Activated CD4-positive, CD25-positive, alpha-beta regulatory T cell treated with anti-CD3 and anti-CD28 coated beads, Interleukin-2, amount 50 U/mL, for 16 hours (primary cell): ENCODE measurements around the gene NAGS.
"Not testable (repeated sequence)": the region's sequence is repeated elsewhere in the genome, so short reads cannot be mapped to it uniquely, and the experiment has no call there.

Source experiments
- DNase-seq: peaks from one replicate; pipeline ENCODE4 v3.0.0-alpha.2; 2020; ENCODE audit warnings: low read depth, low spot score

NAGS gene, protein sequence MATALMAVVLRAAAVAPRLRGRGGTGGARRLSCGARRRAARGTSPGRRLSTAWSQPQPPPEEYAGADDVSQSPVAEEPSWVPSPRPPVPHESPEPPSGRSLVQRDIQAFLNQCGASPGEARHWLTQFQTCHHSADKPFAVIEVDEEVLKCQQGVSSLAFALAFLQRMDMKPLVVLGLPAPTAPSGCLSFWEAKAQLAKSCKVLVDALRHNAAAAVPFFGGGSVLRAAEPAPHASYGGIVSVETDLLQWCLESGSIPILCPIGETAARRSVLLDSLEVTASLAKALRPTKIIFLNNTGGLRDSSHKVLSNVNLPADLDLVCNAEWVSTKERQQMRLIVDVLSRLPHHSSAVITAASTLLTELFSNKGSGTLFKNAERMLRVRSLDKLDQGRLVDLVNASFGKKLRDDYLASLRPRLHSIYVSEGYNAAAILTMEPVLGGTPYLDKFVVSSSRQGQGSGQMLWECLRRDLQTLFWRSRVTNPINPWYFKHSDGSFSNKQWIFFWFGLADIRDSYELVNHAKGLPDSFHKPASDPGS

DNA sequence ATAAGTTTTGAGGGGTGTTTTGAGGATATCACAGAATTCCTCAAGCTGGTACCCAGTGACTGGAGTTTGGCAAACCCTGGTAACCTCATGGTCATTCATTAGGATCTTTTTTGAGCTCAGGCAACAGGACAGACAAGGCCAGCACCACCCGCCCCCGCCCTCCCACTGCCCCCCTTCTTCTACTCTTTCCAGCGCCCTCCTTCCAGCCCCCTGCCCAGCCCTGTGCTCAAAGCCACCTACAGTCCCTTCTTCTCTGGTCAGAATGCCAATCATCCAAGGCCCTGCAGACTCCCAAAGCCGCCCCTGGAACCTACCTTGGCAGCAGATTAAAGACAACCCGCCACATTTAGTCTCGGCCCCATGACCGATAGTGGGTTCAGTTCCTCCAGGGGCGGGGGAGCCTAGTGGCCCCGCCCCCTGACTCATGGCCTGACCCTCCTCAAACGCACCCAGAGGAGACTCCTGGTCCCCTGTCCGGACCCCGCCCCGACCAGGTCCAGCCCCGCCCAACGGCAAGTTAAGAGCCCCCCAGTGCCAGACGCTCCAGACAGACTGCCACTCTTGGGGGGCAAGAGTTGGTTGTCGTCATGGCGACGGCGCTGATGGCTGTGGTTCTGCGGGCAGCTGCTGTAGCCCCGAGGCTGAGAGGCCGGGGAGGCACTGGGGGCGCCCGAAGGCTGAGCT is at the start of gene NAGS:
TSS of gene NAGS (plus strand) at position 546 of the 684 bp plus-strand sequence. CDS start at position 588, 42 bp downstream.
- no peak for DNase-seq

DNA sequence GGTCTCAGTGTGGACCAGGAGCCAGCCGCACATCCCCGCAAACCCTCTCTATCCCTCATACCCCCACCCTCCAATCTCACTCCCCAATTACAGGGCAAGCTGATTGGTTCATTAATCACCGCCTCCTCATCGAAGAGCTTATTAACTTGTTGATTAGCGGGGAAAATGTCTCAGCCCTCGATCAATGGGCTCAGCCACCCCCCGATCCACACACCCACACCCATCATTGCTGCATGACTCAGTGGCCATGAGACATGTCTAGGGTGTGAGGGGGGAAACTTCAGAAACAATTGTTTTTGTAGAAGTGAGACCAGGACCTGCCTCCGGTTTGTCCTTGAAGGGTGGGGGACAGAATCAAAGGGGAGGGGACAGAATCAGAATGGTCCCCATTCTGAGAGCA is 48.2 kb upstream of the NAGS start:
- DNase-seq, result no peak

DNA sequence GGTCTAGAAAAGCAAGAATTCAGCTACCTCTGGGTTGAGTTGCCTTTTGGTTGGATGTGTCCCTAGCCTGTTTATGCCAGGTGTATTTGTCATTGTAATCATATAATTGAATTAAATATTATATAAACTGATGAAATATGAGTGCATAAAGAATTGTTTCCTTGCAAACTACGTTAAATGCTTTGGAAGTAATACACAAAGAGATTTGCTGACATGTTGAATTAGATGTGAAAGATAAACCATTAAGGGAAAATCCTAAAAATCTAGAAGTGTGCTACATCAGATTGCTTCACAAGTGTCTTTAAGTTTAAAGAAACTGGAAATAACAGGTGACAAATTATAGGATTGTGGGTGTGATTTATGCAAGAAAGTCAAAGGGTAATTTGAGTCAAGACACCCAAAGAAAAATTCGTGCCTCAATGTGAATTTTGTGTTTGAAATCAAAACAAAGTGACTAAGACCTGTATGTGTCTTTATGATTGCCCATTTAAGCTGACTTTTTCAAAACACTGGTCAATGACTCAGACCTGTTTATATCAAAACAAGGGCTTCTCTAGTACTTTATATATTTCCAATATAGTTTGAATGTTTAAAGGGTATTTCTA is 45.6 kb upstream of the NAGS start:
- DNase-seq, result no peak

DNA sequence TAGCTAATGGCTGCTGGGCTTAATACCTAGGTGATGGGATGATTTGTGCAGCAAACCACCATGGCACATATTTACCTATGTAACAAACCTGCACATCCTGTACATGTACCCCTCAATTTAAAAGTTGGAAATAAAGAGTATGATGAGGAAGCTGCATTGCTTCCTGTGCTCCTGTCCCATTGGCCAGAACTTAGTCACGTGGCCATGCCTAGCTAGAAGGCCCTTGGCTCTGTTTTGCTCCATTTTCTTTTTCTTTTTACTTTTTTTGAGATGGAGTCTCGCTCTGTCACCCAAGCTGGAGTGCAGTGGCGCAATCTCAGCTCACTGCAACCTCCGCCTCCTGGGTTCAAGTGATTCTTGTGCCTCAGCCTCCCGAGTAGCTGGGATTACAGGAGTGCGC is 43.1 kb upstream of the NAGS start:
- DNase-seq, result not testable (repeated sequence)

DNA sequence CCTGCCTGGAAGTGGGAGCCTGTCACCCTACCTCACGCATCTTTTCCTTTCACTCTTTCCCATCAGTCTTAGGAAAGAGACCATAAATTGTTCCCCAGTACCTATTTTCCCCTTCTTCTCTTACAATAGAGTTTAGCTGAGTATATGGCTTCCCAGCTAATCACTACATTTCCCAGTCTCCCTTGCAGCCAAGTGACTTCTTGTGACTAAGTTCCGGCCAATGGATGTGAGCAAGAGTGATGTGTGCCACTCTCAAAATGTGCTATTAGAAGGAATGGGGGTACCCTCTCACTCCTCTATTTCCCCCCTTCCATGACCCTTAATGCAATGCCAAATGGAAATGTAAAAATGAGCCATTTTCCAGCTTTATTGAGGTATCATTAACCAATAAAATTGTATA is 42.5 kb upstream of the NAGS start:
- DNase-seq, result no peak

DNA sequence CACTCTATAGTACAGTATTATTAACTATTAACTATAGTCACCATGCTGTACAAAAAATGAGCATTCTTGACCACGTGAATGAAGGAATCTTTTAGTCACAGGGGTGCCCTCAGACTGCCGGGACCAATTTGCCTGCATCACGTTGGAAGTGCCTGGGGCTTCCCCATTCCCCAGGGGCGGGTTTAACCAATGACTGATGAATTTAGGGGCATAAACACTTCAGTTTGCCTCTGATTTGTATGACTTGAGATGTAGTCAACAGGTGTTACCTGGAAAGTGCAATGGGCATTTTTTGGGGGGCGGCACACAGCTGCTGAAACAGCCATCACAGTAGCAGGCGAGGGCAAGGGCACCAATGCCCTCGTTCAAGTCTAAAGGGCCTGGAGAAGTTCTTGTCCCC is 41.9 kb upstream of the NAGS start:
- no peak for DNase-seq

DNA sequence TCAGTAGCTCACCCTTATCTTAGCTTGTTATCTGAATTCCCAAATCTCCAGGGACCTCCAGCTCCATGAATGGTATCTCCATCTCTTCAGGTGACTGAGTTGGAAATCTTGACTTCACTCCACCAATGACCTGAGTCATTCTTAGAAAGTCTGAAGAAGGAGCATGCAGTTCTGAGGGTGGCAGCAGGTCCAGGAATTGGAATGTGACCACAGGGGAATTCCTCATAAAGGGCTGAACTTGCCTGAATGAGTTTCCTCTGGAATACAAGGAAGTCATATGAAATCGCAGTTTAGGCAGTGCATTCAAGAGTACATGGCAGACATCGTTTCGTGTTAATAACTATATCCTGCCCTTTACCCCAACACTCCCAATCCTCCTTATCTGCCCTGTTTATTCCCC is 38.1 kb upstream of the NAGS start:
- no peak for DNase-seq

DNA sequence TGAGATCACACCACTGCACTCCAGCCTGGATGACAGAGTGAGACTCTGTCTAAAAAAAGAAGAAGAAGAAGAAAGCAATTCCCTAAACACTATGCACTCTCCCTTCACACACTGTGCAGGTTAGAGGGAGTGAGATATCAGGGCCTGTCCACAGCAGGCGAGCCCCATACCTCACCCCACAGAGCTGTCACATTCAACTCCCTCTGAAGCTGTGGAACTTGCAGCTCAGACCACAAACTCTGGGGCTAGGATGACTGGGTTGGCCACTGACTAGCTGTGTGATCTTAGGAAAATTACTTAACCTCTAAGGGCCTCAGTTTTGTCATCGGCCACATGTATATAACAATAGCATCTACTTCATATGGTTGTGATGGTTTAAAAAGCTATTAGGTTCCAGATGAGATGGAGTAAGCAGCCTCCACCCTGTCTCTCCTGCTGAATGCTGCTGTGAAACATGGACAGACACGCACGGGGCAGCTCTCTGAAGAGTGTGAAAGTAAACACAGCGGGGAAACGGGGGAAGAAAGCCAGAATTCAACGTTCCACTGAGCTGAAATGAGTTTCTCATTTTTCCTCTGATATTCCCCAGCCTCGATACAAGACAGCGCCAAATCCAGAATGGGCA is 37.1 kb upstream of the NAGS start:
- no peak for DNase-seq

DNA sequence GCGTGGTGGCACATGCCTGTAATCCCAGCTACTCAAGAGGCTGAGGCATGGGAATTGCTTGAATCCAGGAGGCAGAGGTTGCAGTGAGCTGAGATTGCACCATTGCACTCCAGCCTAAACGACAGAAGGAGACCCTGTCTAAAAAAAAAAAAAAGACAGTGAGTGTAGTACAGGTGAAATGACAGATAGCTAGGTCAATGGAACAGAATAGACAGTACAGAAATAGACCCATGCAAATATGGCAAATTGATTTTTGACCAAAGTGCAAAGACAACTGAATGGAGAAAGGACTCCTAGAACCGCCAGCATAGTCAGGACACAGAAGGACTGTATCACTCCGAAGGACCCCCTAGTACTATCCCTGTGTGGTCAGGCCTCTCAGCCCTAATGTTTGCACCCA is 34.1 kb upstream of the NAGS start:
- no peak for DNase-seq

DNA sequence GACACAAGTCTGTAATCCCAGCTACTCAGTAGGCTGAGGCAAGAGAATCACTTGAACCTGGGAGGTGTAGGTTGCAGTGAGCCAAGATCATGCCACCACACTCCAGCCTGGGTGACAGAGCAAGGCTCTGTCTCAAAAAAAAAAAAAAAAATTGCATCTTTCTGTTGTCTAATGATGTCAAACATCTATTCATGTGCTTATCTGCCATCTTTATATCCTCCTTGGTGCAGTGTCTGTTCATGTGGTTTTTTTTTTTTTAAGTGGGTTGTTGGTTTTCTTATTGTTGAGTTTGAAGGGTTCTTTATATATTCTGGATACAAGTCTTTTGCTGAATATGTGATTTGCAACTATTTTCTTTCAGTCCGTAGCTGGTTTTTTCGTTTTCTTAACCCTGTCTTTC is 33.0 kb upstream of the NAGS start:
- DNase-seq, result not testable (repeated sequence)

DNA sequence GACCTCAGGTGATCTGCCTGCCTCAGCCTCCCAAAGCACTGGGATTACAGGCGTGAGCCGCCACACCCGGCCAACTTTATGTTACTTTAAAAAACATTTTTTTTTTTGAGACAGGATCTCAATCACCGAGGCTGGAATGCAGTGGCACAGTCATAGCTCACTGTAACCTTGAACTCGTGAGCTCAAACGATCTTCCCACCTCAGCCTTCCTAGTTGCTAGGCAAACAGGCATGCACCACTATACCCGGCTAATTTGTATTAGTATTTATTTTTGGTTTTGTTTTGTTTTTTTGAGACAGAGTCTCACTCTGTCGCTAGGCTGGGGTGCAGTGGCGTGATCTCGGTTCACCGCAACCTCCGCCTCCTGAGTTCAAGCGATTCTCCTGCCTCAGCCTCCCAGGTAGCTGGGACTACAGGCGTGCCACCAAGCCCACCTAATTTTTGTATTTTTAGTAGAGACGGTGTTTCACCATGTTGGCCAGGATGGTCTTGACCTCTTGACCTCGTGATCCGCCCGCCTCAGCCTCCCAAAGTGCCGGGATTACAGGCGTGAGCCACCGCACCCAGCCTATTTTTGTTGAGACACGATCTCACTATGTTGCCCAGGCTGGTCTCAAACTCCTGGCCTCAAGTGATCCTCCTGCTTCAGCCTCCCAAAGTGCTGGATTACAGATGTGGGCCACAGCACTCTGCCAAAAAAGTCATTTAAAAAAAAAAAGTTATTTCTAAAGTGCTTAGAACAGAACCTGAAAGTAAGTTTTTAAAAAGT is 31.8 kb upstream of the NAGS start:
- not testable (repeated sequence) for DNase-seq

DNA sequence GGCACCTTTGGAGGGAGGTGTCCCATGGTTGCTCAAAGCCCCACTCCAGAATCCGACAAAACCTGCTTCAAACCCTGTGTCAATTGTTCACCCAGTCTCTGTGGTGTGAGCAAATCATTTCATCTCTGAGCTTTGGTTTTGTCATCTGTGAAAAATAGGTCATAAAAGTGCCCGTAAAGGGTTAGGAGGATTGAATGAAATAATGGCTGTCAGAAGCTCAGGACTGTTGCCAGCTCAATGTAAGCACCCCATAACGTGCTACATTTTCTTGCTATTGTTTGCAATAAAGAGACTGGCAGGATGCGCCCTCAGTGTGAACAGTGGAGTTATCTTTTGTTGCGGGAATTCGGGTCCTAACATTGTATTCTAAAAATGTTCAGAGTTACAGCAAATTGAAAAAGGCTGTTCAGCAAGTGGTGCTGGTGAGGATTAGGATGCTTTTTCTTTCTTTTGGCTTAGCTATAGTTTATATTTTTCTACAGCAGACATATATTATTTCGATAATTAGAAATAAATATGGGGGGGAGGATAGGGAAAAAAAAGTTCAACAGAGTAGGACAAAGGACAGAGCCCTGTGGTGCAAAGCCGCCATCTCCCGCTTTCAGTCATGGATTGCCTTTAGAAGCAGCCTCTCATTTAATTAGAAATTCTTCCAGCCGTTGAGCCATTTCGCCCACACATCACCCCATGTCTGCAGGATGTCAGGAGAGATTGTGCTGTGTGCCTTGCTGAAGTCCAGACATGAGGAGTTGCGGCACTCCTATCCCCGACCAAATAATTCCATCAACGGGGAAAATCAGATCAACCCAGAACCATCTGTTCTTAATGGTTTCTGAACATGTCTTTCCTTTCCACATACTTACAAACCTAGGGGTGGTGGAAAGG is 29.8 kb upstream of the NAGS start:
- DNase-seq, result no peak

DNA sequence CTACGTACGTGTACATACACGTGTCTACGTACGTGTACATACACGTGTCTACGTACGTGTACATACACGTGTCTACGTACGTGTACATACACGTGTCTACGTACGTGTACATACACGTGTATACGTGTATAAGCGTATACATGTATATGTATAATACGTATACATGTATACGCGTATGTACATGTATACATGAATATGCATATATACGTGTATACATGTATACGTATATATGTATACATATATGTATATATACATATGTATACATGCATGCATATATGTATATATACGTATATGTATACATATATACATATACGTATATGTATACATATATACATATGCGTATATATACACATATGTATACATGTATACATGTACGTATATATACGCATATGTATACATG is 28.5 kb upstream of the NAGS start:
- DNase-seq, result no peak

DNA sequence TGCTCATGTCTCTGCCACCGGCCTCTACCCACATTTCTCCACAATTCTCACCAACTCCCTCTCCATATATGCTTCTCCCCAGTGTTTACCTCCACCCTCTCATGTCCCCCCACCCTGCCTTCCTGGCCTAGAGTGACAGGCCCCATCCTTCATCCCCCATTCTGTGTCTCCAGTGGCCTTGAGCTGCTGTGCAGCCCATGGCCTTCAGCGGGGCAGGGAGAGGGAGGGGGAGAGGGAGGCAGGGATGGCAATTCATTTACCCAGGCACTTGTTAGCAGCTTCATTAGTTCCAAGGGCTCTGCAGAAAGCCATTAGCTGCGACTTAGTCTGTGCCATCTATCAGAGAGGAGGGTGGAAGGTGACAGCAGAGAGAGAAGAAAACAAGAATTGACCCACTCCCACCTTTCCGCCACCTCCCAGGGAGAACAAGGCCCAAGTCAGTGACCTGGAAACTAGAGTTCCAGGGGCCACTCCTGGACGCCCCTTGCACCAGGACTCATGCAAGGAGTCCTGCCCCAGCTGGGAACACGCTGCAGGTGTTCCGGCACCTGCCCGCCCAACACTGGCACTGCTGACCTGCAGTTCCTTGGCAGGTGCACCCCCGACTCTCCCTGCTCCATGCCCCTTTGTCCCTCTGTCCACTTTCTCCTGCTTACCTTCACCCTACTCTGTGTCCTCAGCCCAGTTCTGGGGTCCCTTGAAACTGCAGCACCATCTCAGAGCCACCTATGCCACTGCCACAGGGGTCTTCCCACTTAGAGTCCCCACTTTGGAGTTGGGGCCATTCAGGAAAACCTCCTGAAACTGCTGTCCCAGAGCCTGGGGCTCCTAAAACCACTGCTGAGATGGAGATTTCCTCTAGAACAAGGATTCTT is 27.2 kb upstream of the NAGS start:
- DNase-seq, result no peak

DNA sequence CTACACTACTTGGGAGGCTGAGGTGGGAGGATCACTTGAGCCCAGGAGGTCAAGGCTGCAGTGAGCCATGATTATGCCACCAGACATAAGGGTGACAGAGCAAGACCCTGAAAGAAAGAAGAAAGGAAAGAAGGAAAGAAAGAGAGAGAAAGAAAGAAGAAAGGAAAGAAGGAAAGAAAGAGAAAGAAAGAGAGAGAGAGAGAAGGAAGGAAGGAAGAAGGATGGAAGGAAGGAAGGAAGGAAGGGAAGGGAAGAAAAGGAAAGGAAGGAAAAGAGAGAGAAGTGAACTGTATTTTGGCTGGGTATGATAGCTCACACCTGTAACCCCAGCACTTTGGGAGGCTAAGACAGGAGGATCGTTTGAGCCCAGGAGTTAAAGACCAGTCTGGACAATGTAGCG is 26.3 kb upstream of the NAGS start:
- DNase-seq, result no peak

DNA sequence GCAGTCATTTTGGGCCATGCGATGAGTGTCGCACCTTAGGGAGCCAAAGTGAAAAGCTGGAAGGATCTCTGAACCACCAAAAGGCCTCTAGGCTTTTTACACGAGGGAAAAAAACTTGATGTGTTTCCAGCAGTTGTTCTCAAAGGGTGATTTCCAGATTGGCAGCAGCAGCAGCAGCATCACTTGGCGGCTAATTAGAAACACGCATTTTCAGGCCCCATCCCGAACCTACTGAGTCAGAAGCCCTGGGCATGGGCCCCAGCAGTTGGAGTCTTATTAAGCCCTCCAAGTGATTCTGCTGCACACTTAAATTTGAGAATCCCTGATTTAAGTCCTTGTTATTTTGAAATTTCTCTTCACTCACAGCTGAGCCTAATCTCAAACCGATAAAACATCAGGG is 25.4 kb upstream of the NAGS start:
- no peak for DNase-seq

DNA sequence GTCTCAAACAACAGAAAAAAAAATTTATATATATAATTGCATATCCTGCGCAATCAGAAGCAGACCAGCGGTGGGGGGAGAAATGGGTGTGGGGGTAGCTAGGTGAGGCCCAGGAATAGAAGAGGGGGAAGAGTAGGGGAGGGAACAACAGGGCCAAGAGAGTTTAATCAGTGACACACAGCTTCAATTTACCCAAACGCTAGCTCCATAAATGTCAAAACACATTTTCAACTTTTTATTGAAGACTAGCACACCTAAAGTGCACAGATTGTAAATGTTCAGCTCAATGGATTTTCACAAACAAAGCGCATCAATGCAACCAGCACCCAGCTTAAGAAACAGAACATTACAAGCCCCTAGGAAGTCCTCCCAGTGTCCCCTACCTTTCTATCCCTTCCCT is 24.8 kb upstream of the NAGS start:
- no peak for DNase-seq

DNA sequence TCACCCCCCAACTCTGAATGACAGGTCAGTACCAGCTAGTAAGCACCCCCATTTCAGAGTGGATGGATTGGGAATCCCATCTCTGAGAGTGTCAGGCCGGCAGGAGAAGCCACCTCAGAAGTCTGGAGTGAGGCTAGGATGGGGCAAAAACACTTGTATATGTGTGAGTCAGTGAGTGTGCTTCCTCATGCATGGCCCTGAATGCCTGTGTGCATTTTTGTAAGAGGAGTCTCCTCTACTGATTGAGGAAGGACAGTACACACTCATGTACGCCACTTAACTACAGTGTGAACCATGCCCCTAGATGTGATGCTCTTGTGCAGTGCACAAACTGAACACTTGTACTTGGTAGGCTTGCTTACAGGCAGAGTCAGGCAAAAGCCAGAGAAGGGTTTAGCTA is 22.3 kb upstream of the NAGS start:
- DNase-seq, result no peak

DNA sequence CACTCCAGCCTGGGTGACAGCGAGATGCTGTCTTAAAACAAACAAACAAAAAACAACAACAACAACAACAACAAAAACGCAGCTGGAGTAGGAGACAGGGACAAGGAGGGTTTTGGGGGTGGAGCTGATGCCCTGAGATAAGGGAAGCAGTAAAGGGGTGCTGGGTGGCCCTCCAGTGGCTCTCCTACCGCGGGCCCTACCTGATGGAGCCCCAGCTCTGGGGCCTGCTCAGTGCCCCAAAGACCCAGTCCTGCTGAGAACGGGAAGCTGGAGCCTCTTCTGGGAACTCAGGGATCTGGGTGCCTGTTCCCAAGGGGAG is 21.3 kb upstream of the NAGS start:
- DNase-seq, result no peak
